Loucy (cell line): ENCODE measurements around the gene APOO.

ENCODE experiments used
- H2AFZ ChIP-seq: fragments of 200-600 bp; sonication (generic); 2 replicates; pipeline ENCODE4 v1.6.0; 2016; ENCODE audit warnings: antibody characterized with exemption, mild to moderate bottlenecking, low read length, moderate library complexity
- H3F3A ChIP-seq: fragments of 200-600 bp; 2 replicates; pipeline ENCODE4 v1.6.0; 2016; ENCODE audit warnings: antibody characterized with exemption, low read depth, mild to moderate bottlenecking
- H3K27me3 ChIP-seq: fragments of 200-600 bp; sonication (generic); 2 replicates; pipeline ENCODE4 v1.6.1; 2014; ENCODE audit warnings: low read length, mild to moderate bottlenecking; ENCODE audit not compliant: insufficient read depth, poor library complexity, severe bottlenecking
- H3K36me3 ChIP-seq: fragments of 200-600 bp; sonication (generic); 2 replicates; pipeline ENCODE4 v1.6.1; 2016; ENCODE audit warnings: low read length; ENCODE audit not compliant: insufficient read depth
- H3K4me1 ChIP-seq: fragments of 200-600 bp; sonication (generic); 2 replicates; pipeline ENCODE4 v1.5.1; 2014; ENCODE audit warnings: low read length, mild to moderate bottlenecking; ENCODE audit not compliant: insufficient read depth, poor library complexity, severe bottlenecking
- H3K4me2 ChIP-seq: fragments of 200-600 bp; sonication (generic); 2 replicates; pipeline ENCODE4 v1.6.0; 2014; ENCODE audit warnings: antibody characterized with exemption, low read length, low read depth, mild to moderate bottlenecking; ENCODE audit not compliant: poor library complexity, severe bottlenecking
- H3K4me3 ChIP-seq: fragments of 200-600 bp; sonication (generic); 2 replicates; pipeline ENCODE4 v1.5.1; 2014; ENCODE audit warnings: low read length, mild to moderate bottlenecking, mixed read lengths; ENCODE audit not compliant: poor library complexity, severe bottlenecking
- H3K79me2 ChIP-seq: fragments of 200-600 bp; sonication (generic); 2 replicates; pipeline ENCODE4 v1.6.1; 2014; ENCODE audit warnings: low read length; ENCODE audit not compliant: insufficient read depth
- H3K9ac ChIP-seq: fragments of 200-600 bp; sonication (generic); 2 replicates; pipeline ENCODE4 v1.6.0; 2014; ENCODE audit warnings: mild to moderate bottlenecking, low read depth, low read length, moderate library complexity; ENCODE audit not compliant: poor library complexity, severe bottlenecking
- H3K9me2 ChIP-seq: fragments of 200-600 bp; sonication (generic); replicated peaks from 2 replicates; pipeline ENCODE4 v1.6.1; 2016; ENCODE audit warnings: low read depth, low read length, mixed read lengths
- H3K9me3 ChIP-seq: fragments of 200-600 bp; sonication (generic); 2 replicates; pipeline ENCODE4 v1.6.1; 2014; ENCODE audit warnings: mild to moderate bottlenecking, antibody characterized with exemption, low read length, low read depth; ENCODE audit not compliant: insufficient read depth
- H4K20me1 ChIP-seq: fragments of 200-600 bp; sonication (generic); 2 replicates; pipeline ENCODE4 v1.6.0; 2014; ENCODE audit warnings: antibody characterized with exemption, low read length, mild to moderate bottlenecking; ENCODE audit not compliant: insufficient read depth, poor library complexity, severe bottlenecking
- CTCF ChIP-seq: fragments of 200-600 bp; sonication (generic); conservative IDR thresholded peaks from 2 replicates; pipeline ENCODE4 v1.5.1; 2014; ENCODE audit warnings: mild to moderate bottlenecking, antibody characterized with exemption, low read length
- EZH2phosphoT487 ChIP-seq: fragments of 200-600 bp; IDR thresholded peaks from 2 replicates; pipeline ENCODE4 v1.6.1; 2018; ENCODE audit warnings: antibody characterized with exemption, mild to moderate bottlenecking, moderate library complexity, borderline replicate concordance

Gene APOO

GRCh38 chrX:23786268-23786815 is 121.4 kb downstream of the APOO start:
- no peaks in the 10 kb centered on the region for H3F3A ChIP-seq
- peaks cover 16% of the 10 kb centered on the region for H3K79me2 ChIP-seq
- no peak overlapping the region for H3K9ac ChIP-seq
- H3K4me1 ChIP-seq = peaks cover 7% of the 10 kb centered on the region
- no peak overlapping the region for H2AFZ ChIP-seq
- H3K4me2 ChIP-seq = no peak overlapping the region
- TF ChIP-seq CTCF (no peak), EZH2phosphoT487 (no peak)
- no peaks in the 10 kb centered on the region for H3K9me2 ChIP-seq
- no peaks in the 10 kb centered on the region for H4K20me1 ChIP-seq
- H3K36me3 ChIP-seq = no peaks in the 10 kb centered on the region
- no peaks in the 10 kb centered on the region for H3K9me3 ChIP-seq
- H3K4me3 ChIP-seq = no peak overlapping the region
- H3K27me3 ChIP-seq = no peaks in the 10 kb centered on the region

GRCh38 chrX:23785580-23785979 is 122.2 kb downstream of the APOO start:
- Histone ChIP-seq H3F3A (no peaks in the 10 kb centered on the region), H2AFZ (no peak overlapping the region), H3K79me2 (peaks cover 16% of the 10 kb centered on the region), H3K9ac (peak overlapping the region; percentile 36), H3K4me1 (peaks cover 7% of the 10 kb centered on the region), H3K4me3 (no peak overlapping the region), H3K9me3 (no peaks in the 10 kb centered on the region), H3K27me3 (no peaks in the 10 kb centered on the region), H3K9me2 (no peaks in the 10 kb centered on the region), H3K4me2 (no peak overlapping the region), H4K20me1 (no peaks in the 10 kb centered on the region), H3K36me3 (no peaks in the 10 kb centered on the region)
- TF ChIP-seq CTCF = no peak
- no peak for TF ChIP-seq EZH2phosphoT487

- H3K4me3 ChIP-seq = peak overlapping the region; percentile 93
- H3K4me2 ChIP-seq = peak overlapping the region; percentile 76
- no peaks in the 10 kb centered on the region for H3K9me3 ChIP-seq
- H3K27me3 ChIP-seq = no peaks in the 10 kb centered on the region
- H4K20me1 ChIP-seq = no peaks in the 10 kb centered on the region
- no peak overlapping the region for H2AFZ ChIP-seq
- TF ChIP-seq CTCF = no peak
- TF ChIP-seq EZH2phosphoT487 = no peak
- no peaks in the 10 kb centered on the region for H3K36me3 ChIP-seq
- H3K79me2 ChIP-seq = peaks cover 16% of the 10 kb centered on the region
- peak overlapping the region; percentile 83 for H3K9ac ChIP-seq
- H3K4me1 ChIP-seq = peaks cover 7% of the 10 kb centered on the region
- no peaks in the 10 kb centered on the region for H3F3A ChIP-seq
- H3K9me2 ChIP-seq = no peaks in the 10 kb centered on the region
These were observed 123.0 kb downstream of the APOO start for GRCh38 chrX:23784470-23785331.
